HEK293T (cell line): ENCODE data around the gene MACROD2.

Experiments
- ELF4 ChIP-seq: fragments of 450-650 bp; IDR thresholded peaks from 2 replicates; pipeline ENCODE4 v1.6.1; 2017; ENCODE audit warnings: antibody characterized with exemption
- HDGF ChIP-seq: fragments of 450-650 bp; IDR thresholded peaks from 2 replicates; pipeline ENCODE4 v1.6.1; 2017; ENCODE audit warnings: antibody characterized with exemption, borderline replicate concordance
- L3MBTL2 ChIP-seq: fragments of 450-650 bp; conservative IDR thresholded peaks from 2 replicates; pipeline ENCODE4 v1.6.1; 2016; ENCODE audit warnings: mild to moderate bottlenecking
- LEF1 ChIP-seq: fragments of 450-650 bp; IDR thresholded peaks from 2 replicates; pipeline ENCODE4 v1.6.1; 2017; ENCODE audit warnings: mild to moderate bottlenecking, borderline replicate concordance
- SP1 ChIP-seq: fragments of 450-650 bp; IDR thresholded peaks from 2 replicates; pipeline ENCODE4 v1.6.1; 2017
- SUZ12 ChIP-seq: fragments of 450-650 bp; IDR thresholded peaks from 2 replicates; pipeline ENCODE4 v1.6.1; 2016; ENCODE audit warnings: mild to moderate bottlenecking
- TARDBP ChIP-seq: fragments of 450-650 bp; IDR thresholded peaks from 2 replicates; pipeline ENCODE4 v1.6.1; 2016

DNA sequence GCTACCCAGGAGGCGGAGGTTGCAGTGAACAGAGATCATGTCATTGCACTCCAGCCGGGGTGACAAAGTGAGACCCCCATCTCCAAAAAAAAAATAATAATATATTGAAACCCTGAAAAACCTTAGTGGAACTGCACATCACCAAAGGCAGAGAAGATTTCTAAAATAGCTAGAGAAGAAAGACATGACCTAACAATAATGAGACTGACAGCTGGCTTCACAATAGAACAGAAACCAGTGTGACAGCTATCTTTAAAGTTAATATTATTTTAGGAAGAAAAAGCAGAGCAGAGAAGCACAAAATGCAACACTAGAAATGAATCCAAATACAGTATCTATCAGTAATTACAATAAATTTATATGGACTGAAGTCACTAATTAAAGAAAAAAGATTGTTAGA lies 409.2 kb downstream of the MACROD2 start:
- no peak for TF ChIP-seq SUZ12
- no peak for TF ChIP-seq SP1
- TF ChIP-seq HDGF, result no peak
- TF ChIP-seq ELF4, result no peak
- no peak for TF ChIP-seq LEF1
- no peak for TF ChIP-seq TARDBP
- no peak for TF ChIP-seq L3MBTL2
